Mesenchymal stem cell (in vitro differentiated cells and primary cell): ENCODE measurements around the gene BAX.

ENCODE experiments used
- DNase-seq: peaks from one replicate; pipeline ENCODE4 v3.0.0-alpha.2; 2013
- H2AFZ ChIP-seq: one replicate; pipeline ENCODE4 v1.6.1; 2013; ENCODE audit warnings: low read depth, mild to moderate bottlenecking, control low read depth, inconsistent platforms, low read length, moderate library complexity
- H2AK5ac ChIP-seq: 2 replicates; pipeline ENCODE4 v1.6.1; 2013; ENCODE audit warnings: low read length, moderate library complexity, mild to moderate bottlenecking, inconsistent platforms; ENCODE audit not compliant: severe bottlenecking
- H2BK120ac ChIP-seq: one replicate; pipeline ENCODE4 v1.6.1; 2013; ENCODE audit warnings: low read depth, mild to moderate bottlenecking, inconsistent platforms, low read length, moderate library complexity
- H2BK12ac ChIP-seq, 2 experiments: one replicate each; pipeline ENCODE4 v1.6.1; 2013; ENCODE audit warnings: inconsistent platforms in 2 of 2, low read length in 2 of 2, mild to moderate bottlenecking in 2 of 2, moderate library complexity in 2 of 2, control low read depth in 1 of 2
- H2BK15ac ChIP-seq: one replicate; pipeline ENCODE4 v1.6.1; 2013; ENCODE audit warnings: mild to moderate bottlenecking, low read depth, inconsistent platforms; ENCODE audit not compliant: poor library complexity, severe bottlenecking
- H2BK5ac ChIP-seq: 2 replicates; pipeline ENCODE4 v1.6.1; 2013; ENCODE audit warnings: low read depth, mild to moderate bottlenecking, low read length, control low read depth, inconsistent platforms; ENCODE audit not compliant: poor library complexity, severe bottlenecking
- H3K14ac ChIP-seq, 2 experiments: one replicate each; pipeline ENCODE4 v1.6.1; 2013; ENCODE audit warnings: inconsistent platforms in 2 of 2, low read length in 2 of 2, control low read depth in 1 of 2, mild to moderate bottlenecking in 1 of 2, moderate library complexity in 1 of 2
- H3K18ac ChIP-seq, 2 experiments: one replicate each; pipeline ENCODE4 v1.6.1; 2013; ENCODE audit warnings: inconsistent platforms in 2 of 2, low read length in 2 of 2, control low read depth in 1 of 2, low read depth in 1 of 2, mild to moderate bottlenecking in 1 of 2
- H3K23ac ChIP-seq, 2 experiments: one replicate each; pipeline ENCODE4 v1.6.1; 2013; ENCODE audit warnings: inconsistent platforms in 2 of 2, low read length in 2 of 2, mild to moderate bottlenecking in 2 of 2, moderate library complexity in 2 of 2, control low read depth in 1 of 2
- H3K27ac ChIP-seq: 2 replicates; pipeline ENCODE4 v1.5.1; 2013; ENCODE audit warnings: mild to moderate bottlenecking, moderate library complexity, low read length, control low read depth, inconsistent platforms; ENCODE audit not compliant: poor library complexity, severe bottlenecking
- H3K27me3 ChIP-seq, 2 experiments: 2 replicates each; pipeline versions ENCODE4 v1.6.1 to v1.7.0; 2013; ENCODE audit warnings: low read length in 2 of 2, mild to moderate bottlenecking in 2 of 2, moderate library complexity in 2 of 2, control low read depth in 1 of 2, inconsistent platforms in 1 of 2; ENCODE audit not compliant: control insufficient read depth in 1 of 2, insufficient read depth in 1 of 2
- H3K36me3 ChIP-seq, 2 experiments: 2 replicates each; pipeline versions ENCODE4 v1.6.1 to v1.7.0; 2013; ENCODE audit warnings: low read length in 2 of 2, control low read depth in 1 of 2, inconsistent platforms in 1 of 2, low read depth in 1 of 2, mild to moderate bottlenecking in 1 of 2; ENCODE audit not compliant: insufficient read depth in 2 of 2, control insufficient read depth in 1 of 2
- H3K4ac ChIP-seq, 2 experiments: one replicate each; pipeline ENCODE4 v1.6.1; 2013; ENCODE audit warnings: inconsistent platforms in 2 of 2, low read length in 2 of 2, mild to moderate bottlenecking in 2 of 2, moderate library complexity in 2 of 2, control low read depth in 1 of 2, low read depth in 1 of 2
- H3K4me1 ChIP-seq: 2 replicates; pipeline ENCODE4 v1.6.1; 2013; ENCODE audit warnings: low read depth, low read length, control low read depth; ENCODE audit not compliant: control insufficient read depth, insufficient read depth
- H3K4me2 ChIP-seq: 2 replicates; pipeline ENCODE4 v1.6.1; 2013; ENCODE audit warnings: low read length, mild to moderate bottlenecking, inconsistent platforms; ENCODE audit not compliant: poor library complexity, severe bottlenecking
- H3K4me3 ChIP-seq, 2 experiments: 2 replicates each; pipeline versions ENCODE4 v1.5.1 to v1.7.0; 2013; ENCODE audit warnings: low read length in 2 of 2, mild to moderate bottlenecking in 2 of 2, control low read depth in 1 of 2, low read depth in 1 of 2; ENCODE audit not compliant: insufficient read depth in 1 of 2
- H3K79me1 ChIP-seq: replicated peaks from 2 replicates; pipeline ENCODE4 v1.6.1; 2013; ENCODE audit warnings: mild to moderate bottlenecking, control low read depth, low read length, inconsistent platforms; ENCODE audit not compliant: poor library complexity, severe bottlenecking
- H3K9ac ChIP-seq: 2 replicates; pipeline ENCODE4 v1.7.0; 2013; ENCODE audit warnings: mild to moderate bottlenecking, low read length, moderate library complexity
- H3K9me3 ChIP-seq: 2 replicates; pipeline ENCODE4 v1.7.0; 2013; ENCODE audit warnings: mild to moderate bottlenecking, low read length; ENCODE audit not compliant: control insufficient read depth
- H4K8ac ChIP-seq: one replicate; pipeline ENCODE4 v1.6.1; 2013; ENCODE audit warnings: inconsistent platforms, mild to moderate bottlenecking, low read length, moderate library complexity
- H4K91ac ChIP-seq: one replicate; pipeline ENCODE4 v1.6.1; 2013; ENCODE audit warnings: mild to moderate bottlenecking, low read length, inconsistent platforms
- WGBS: methylation state at CpG from one replicate; pipeline ENCODE4 v1.1.7; 2013; ENCODE audit warnings: mixed read lengths; 5-methylcytosine and 5-hydroxymethylcytosine counted together

BAX gene

DNA sequence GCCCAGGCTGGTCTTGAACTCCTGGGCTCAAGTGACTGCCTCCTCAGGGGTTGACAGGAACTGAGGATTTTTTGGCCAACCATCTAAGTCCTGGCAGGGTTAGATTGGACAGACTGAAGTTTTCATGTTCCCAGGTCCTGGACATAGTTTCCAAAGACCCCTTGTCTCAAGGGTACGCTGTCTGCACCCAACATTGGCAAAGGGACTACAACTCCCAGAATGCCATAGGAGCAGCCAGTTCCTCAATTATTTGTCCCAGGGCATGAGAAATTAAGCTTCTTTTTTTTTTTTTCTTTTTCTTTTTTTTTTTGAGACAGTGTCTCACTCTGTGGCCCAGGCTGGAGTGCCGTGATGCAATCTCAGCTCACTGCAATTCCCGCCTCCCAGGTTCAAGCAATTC, 31.5 kb downstream of the BAX start:
- WGBS, result 100% methylated on average over 3 of the region's 3 CpGs

DNA sequence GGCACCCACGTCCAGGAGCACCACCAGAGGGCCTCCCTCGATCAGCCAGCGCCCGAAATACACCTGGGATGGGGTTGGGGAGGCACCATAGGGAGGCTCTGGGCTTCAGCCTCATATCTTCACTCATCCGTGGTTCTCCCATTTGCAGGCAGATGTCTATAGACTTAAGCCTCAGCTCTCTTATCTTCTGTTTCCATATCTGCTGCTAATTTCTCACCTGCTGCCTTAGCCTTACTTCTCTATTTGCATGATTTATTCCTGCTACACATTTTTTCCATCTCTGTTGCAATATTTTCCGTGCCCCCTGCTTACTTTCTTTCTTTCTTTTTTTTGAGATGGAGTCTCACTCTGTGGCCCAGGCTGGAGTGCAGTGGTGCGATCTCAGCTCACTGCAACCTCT, 32.6 kb downstream of the BAX start:
- Histone ChIP-seq H3K4ac (no peak overlapping the region), H2BK12ac (no peak overlapping the region), H4K8ac (no peak overlapping the region), H3K23ac (no peak overlapping the region), H3K9me3 (no peaks in the 10 kb centered on the region), H3K27ac (no peak overlapping the region), H3K27me3 (no peaks in the 10 kb centered on the region), H3K9ac (no peak overlapping the region), H3K4me3 (no peak overlapping the region), H3K4me1 (peaks cover 16% of the 10 kb centered on the region), H3K79me1 (peaks cover 40% of the 10 kb centered on the region), H3K36me3 (peaks cover 69 to 71% of the 10 kb centered on the region in 2 experiments), H2BK5ac (no peak overlapping the region), H2BK120ac (no peak overlapping the region), H2AK5ac (no peak overlapping the region), H4K91ac (no peak overlapping the region), H2BK15ac (no peak overlapping the region), H3K4me2 (no peak overlapping the region), H3K18ac (no peak overlapping the region), H2AFZ (no peak overlapping the region), H3K14ac (no peak overlapping the region)
- DNase-seq, result no peak
- 95% methylated on average over 7 of the region's 7 CpGs for WGBS

More for the DNA sequence above, 31.5 kb downstream of the BAX start:
- H3K4me1 ChIP-seq, result peaks cover 8% of the 10 kb centered on the region
- no peak overlapping the region for H3K4me2 ChIP-seq
- no peak overlapping the region for H3K14ac ChIP-seq
- H3K18ac ChIP-seq, result no peak overlapping the region
- H3K79me1 ChIP-seq, result peaks cover 43% of the 10 kb centered on the region
- no peak overlapping the region for H2BK120ac ChIP-seq
- H3K36me3 ChIP-seq, result peaks cover 77 to 82% of the 10 kb centered on the region in 2 experiments
- H3K4me3 ChIP-seq, result no peak overlapping the region
- H2BK12ac ChIP-seq, result no peak overlapping the region
- no peak overlapping the region for H4K8ac ChIP-seq
- no peak for DNase-seq
- no peak overlapping the region for H3K4ac ChIP-seq
- H3K27ac ChIP-seq, result no peak overlapping the region
- H2BK15ac ChIP-seq, result no peak overlapping the region
- H3K27me3 ChIP-seq, result no peaks in the 10 kb centered on the region
- no peak overlapping the region for H2BK5ac ChIP-seq
- no peak overlapping the region for H4K91ac ChIP-seq
- H2AFZ ChIP-seq, result no peak overlapping the region
- H2AK5ac ChIP-seq, result no peak overlapping the region
- no peak overlapping the region for H3K9ac ChIP-seq
- no peak overlapping the region for H3K23ac ChIP-seq
- no peaks in the 10 kb centered on the region for H3K9me3 ChIP-seq

DNA sequence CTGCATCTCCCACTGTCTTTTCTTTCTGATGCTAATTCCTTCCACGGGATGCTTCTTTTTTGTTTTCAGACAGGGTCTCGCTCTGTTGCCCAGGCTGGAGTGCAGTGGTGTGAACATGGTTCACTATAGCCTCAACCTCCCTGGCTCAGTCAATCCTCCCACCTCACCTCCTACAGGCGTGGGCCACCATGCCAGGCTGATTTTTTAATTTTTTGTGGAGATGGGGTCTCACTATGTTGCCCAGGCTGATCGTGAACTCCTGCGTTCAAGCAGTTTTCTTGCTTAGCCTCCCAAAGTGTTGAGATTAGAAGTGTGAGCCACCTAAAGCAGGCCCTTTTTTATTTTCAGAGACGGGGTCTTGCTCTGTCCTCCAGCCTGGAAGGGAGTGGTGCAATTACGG, 33.6 kb downstream of the BAX start:
- Histone ChIP-seq H3K79me1 (peaks cover 37% of the 10 kb centered on the region), H3K23ac (no peak overlapping the region), H2AFZ (no peak overlapping the region), H2BK12ac (no peak overlapping the region), H3K9ac (no peak overlapping the region), H3K36me3 (peaks cover 61 to 62% of the 10 kb centered on the region in 2 experiments), H4K91ac (no peak overlapping the region), H2BK120ac (no peak overlapping the region), H3K4me3 (no peak overlapping the region), H3K4me1 (peaks cover 16% of the 10 kb centered on the region), H2BK5ac (no peak overlapping the region), H2AK5ac (no peak overlapping the region), H3K27ac (no peak overlapping the region), H3K18ac (no peak overlapping the region), H3K27me3 (no peaks in the 10 kb centered on the region), H3K4me2 (no peak overlapping the region), H4K8ac (no peak overlapping the region), H3K4ac (no peak overlapping the region), H3K14ac (no peak overlapping the region), H3K9me3 (no peaks in the 10 kb centered on the region), H2BK15ac (no peak overlapping the region)
- WGBS, result 97% methylated on average over 6 of the region's 7 CpGs
- DNase-seq, result no peak

DNA sequence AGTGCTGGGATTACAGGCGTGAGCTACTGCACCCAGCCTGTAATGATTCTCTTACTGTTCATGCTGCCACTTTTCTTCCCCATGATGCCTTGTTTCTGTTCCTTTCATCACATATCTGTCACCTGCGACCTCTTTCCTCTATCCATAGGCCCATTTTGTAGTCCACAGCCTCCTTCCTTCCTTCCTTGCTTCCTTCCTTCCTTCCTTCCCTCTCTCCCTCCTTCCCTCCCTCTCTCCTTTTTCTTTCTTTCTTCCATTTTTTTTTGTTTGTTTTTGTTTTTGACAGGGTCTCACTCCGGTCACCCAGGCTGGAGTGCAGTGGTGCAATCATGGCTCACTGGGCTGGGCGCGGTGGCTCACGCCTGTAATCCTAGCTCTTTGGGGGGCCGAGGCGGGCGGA, 34.2 kb downstream of the BAX start:
- Histone ChIP-seq H3K14ac (no peak overlapping the region), H3K4me1 (peaks cover 16% of the 10 kb centered on the region), H2AK5ac (no peak overlapping the region), H3K27ac (no peak overlapping the region), H3K18ac (no peak overlapping the region), H4K91ac (no peak overlapping the region), H4K8ac (no peak overlapping the region), H3K4ac (no peak overlapping the region), H3K4me3 (no peak overlapping the region), H3K23ac (no peak overlapping the region), H2BK15ac (no peak overlapping the region), H3K36me3 (peaks cover 55 to 62% of the 10 kb centered on the region in 2 experiments), H2AFZ (no peak overlapping the region), H2BK120ac (no peak overlapping the region), H3K27me3 (no peaks in the 10 kb centered on the region), H2BK12ac (no peak overlapping the region), H2BK5ac (no peak overlapping the region), H3K4me2 (no peak overlapping the region), H3K9ac (no peak overlapping the region), H3K9me3 (no peaks in the 10 kb centered on the region), H3K79me1 (peaks cover 36% of the 10 kb centered on the region)
- 97% methylated on average over 9 of the region's 9 CpGs for WGBS
- no peak for DNase-seq
